Transverse colon (tissue), 4 donors: ENCODE measurements around the gene SOBP. TPM values are rescaled to one million over a fixed set of nuclear protein-coding genes. Genes with fewer than 3 reads are reported as not detected.

Source experiments
- DNase-seq: peaks from one replicate; pipeline ENCODE4 v3.0.0-alpha.2; 2019
- H3K27ac ChIP-seq, 4 donors: fragments of 200-600 bp; sonication (generic); 2 replicates each; pipeline ENCODE4 v1.5.1; 2016 to 2018; ENCODE audit warnings: inconsistent platforms in 4 of 4
- H3K27me3 ChIP-seq: fragments of 200-600 bp; sonication (generic); 2 replicates; pipeline ENCODE4 v1.5.1; 2017; ENCODE audit warnings: inconsistent platforms
- H3K36me3 ChIP-seq, 4 donors: fragments of 200-600 bp; sonication (generic); 2 replicates each; pipeline ENCODE4 v1.5.1; 2017 to 2019; ENCODE audit warnings: inconsistent platforms in 4 of 4
- H3K4me1 ChIP-seq, 4 donors: fragments of 200-600 bp; sonication (generic); 2 replicates each; pipeline ENCODE4 v1.5.1; 2017 to 2020; ENCODE audit warnings: inconsistent platforms in 4 of 4
- H3K4me3 ChIP-seq, 4 donors: fragments of 200-600 bp; sonication (generic); 1 replicate in 1 of 4; 2 replicates in 3 of 4; pipeline versions ENCODE4 v1.5.1 to v1.6.1; 2017 to 2019; ENCODE audit warnings: inconsistent platforms in 4 of 4
- H3K9me3 ChIP-seq, 2 donors: fragments of 200-600 bp; sonication (generic); 2 replicates each; pipeline ENCODE4 v1.5.1; 2017 to 2019; ENCODE audit warnings: inconsistent platforms in 2 of 2
- CTCF ChIP-seq, 5 experiments: fragments of 200-600 bp in 3 of 5; fragments of 450-650 bp in 2 of 5; sonication (generic) in 3 of 5; IDR thresholded peaks; 1 replicate in 2 of 5; 2 replicates in 3 of 5; pipeline ENCODE4 v1.5.1; 2016 to 2017; ENCODE audit warnings: antibody characterized with exemption in 5 of 5, inconsistent platforms in 3 of 5, mild to moderate bottlenecking in 2 of 5, moderate library complexity in 1 of 5
- EP300 ChIP-seq: sonication (generic); formaldehyde crosslinking; IDR thresholded peaks from one replicate; pipeline ENCODE4 v1.6.1; 2017; ENCODE audit warnings: antibody characterized with exemption, low read depth
- POLR2A ChIP-seq: fragments of 450-650 bp; IDR thresholded peaks from one replicate; pipeline ENCODE4 v1.6.1; 2016; ENCODE audit warnings: antibody characterized with exemption, mild to moderate bottlenecking, moderate library complexity
- POLR2AphosphoS5 ChIP-seq, 3 donors: sonication (generic); formaldehyde crosslinking; IDR thresholded peaks; one replicate each; pipeline ENCODE4 v1.6.1; 2016; ENCODE audit warnings: antibody characterized with exemption in 3 of 3
- WGBS, 2 donors: methylation state at CpG; one replicate each; pipeline ENCODE4 v1.1.5; 2018; ENCODE audit warnings: low coverage in 1 of 2; 5-methylcytosine and 5-hydroxymethylcytosine counted together
- in situ Hi-C, 4 donors: fragments of 200-750 bp; cut with MboI; loops; one replicate each; pipeline versions ENCODE4 v1.15.0 to v1.15.1; 2017; ENCODE audit warnings: low sequenced_read_pairs in 3 of 4, low pct_ligation_motif_present in 1 of 4, low pct_unique_long_range_greater_than_20kb in 1 of 4
- intact Hi-C: fragments of 100-400 bp; cut with DNase I; formaldehyde crosslinking; loops from one replicate; pipeline ENCODE4 v1.15.1; 2023; ENCODE audit warnings: low total_unique reads
- total RNA-seq, 4 donors: library from RNA; depleted of rRNA; stranded (reverse); fragments of >200 nt; gene quantifications; one replicate each; pipeline ENCODE4 v1.1.0, GENCODE V29; 2016

Gene SOBP
- total RNA-seq, 4 donors from 2014 or later, result 2.6 to 15.9 (median 4.6) TPM

- peaks cover 10% of the 10 kb centered on the region in 2 donors for H3K9me3 ChIP-seq
- no peaks in the 10 kb centered on the region for H3K4me1 ChIP-seq
- H3K36me3 ChIP-seq, result peaks cover 0 to 4% (median 0%) of the 10 kb centered on the region in 4 donors
- in situ Hi-C loops, result no loop called here
- no peaks in the 10 kb centered on the region for H3K27me3 ChIP-seq
- H3K27ac ChIP-seq, result no peak overlapping the region
- no peak overlapping the region for H3K4me3 ChIP-seq
- TF ChIP-seq POLR2A (no peak), EP300 (no peak), CTCF (IDR thresholded peaks at IDR 0.05) (no peak), POLR2AphosphoS5 (IDR thresholded peaks at IDR 0.05) (no peak)
- 90% methylated on average over 2 of the region's 2 CpGs for WGBS, 2 donors
- intact Hi-C loops, result no loop called here
- DNase-seq, result no peak
Observed at GRCh38 chr6:107442938-107443607, 46.8 kb upstream of the SOBP start.

- Histone ChIP-seq H3K36me3 (peaks cover 0 to 4% (median 0%) of the 10 kb centered on the region in 4 donors), H3K27me3 (no peaks in the 10 kb centered on the region), H3K4me3 (no peak overlapping the region), H3K27ac (no peak overlapping the region), H3K9me3 (peaks cover 15 to 17% of the 10 kb centered on the region in 2 donors), H3K4me1 (no peaks in the 10 kb centered on the region)
- TF ChIP-seq CTCF (IDR thresholded peaks at IDR 0.05), result no peak
- TF ChIP-seq EP300, result no peak
- no peak for TF ChIP-seq POLR2AphosphoS5 (IDR thresholded peaks at IDR 0.05)
- TF ChIP-seq POLR2A, result no peak
- intact Hi-C loops, result no loop called here
- in situ Hi-C loops, result no loop called here
- 91 to 92% methylated on average over 7 of the region's 7 CpGs for WGBS, 2 donors
- no peak for DNase-seq
Observed at GRCh38 chr6:107443608-107444267, 46.2 kb upstream of the SOBP start.

GRCh38 chr6:107444277-107444676 lies 45.6 kb upstream of the SOBP start:
- no peak for DNase-seq
- intact Hi-C loops, result no loop called here
- in situ Hi-C loops, result no loop called here
- H3K27ac ChIP-seq, result no peak overlapping the region
- H3K27me3 ChIP-seq, result no peaks in the 10 kb centered on the region
- peaks cover 0 to 4% (median 0%) of the 10 kb centered on the region in 4 donors for H3K36me3 ChIP-seq
- TF ChIP-seq POLR2A, result no peak
- no peak for TF ChIP-seq POLR2AphosphoS5 (IDR thresholded peaks at IDR 0.05)
- no peak for TF ChIP-seq CTCF (IDR thresholded peaks at IDR 0.05)
- no peak for TF ChIP-seq EP300
- peaks cover 15 to 18% of the 10 kb centered on the region in 2 donors for H3K9me3 ChIP-seq
- WGBS, 2 donors, result 100% methylated on average over 1 of the region's 1 CpG; no CpG with 5 or more reads in 1 of the 2 donors
- H3K4me1 ChIP-seq, result no peaks in the 10 kb centered on the region
- no peak overlapping the region for H3K4me3 ChIP-seq

GRCh38 chr6:107447663-107448216 lies 42.2 kb upstream of the SOBP start:
- no peaks in the 10 kb centered on the region for H3K27me3 ChIP-seq
- in situ Hi-C loops, result no loop called here
- no peak overlapping the region for H3K27ac ChIP-seq
- H3K4me1 ChIP-seq, result peaks cover 0 to 5% (median 0%) of the 10 kb centered on the region in 4 donors
- WGBS, 2 donors, result 98 to 100% methylated on average over 1 to 2 of the region's 2 CpGs
- peaks cover 0 to 4% (median 0%) of the 10 kb centered on the region in 4 donors for H3K36me3 ChIP-seq
- DNase-seq, result no peak
- H3K9me3 ChIP-seq, result peaks cover 15 to 18% of the 10 kb centered on the region in 2 donors
- H3K4me3 ChIP-seq, result no peak overlapping the region
- intact Hi-C loops, result no loop called here
- TF ChIP-seq POLR2AphosphoS5 (IDR thresholded peaks at IDR 0.05) (no peak), POLR2A (no peak), EP300 (no peak), CTCF (IDR thresholded peaks at IDR 0.05) (no peak)
